Measurements from ENCODE around the gene TPGS1.
A peak's percentile ranks its signal among the peaks of the same experiment; 100 is the strongest.

TPGS1 gene

DNA sequence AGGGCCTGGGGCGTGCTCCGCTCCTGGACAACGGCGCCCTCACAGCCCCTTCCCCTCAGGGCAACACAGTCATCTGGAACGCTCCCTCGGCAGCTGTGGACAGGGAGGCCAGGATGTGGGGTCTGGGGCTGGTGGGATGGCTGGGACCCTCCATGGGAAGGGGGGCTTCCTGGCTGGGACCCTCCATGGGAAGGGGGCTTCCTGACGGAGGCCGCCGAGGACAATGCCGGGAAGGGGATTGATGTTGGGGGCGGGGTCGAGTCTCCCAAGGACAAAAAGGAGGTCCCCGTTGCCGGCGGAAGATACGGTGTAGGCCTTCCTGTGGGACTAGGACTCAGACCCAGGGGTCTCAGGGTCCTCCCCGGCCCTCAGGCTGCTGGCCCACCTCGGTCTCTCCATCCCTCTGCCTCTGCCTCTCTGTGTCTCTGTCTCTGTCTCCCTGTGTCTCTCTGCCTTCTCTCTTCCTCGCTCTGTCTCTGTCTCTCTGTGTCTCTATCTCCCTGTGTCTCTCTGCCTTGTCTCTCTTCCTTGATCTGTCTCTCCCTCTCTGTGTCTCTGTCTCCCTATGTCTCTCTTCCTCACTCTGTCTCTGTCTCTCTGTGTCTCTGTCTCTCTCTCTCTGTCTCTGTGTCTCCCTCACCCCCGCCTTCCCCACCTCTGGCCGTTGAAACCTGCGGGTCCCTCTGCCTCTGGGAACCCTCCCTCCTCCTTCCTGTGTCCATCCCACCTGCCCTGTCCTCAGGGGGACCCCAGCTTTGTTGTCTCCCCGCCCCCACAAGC, 13.7 kb upstream of the TPGS1 start:
- DNase-seq (ENCODE audit: extremely low spot score, insufficient read length, low read depth), result no peak
- FAIRE-seq, result no peak

- no peak for FAIRE-seq
- DNase-seq (ENCODE audit: extremely low spot score, insufficient read length, low read depth), result no peak
These were observed 12.9 kb upstream of the TPGS1 start for GRCh38 chr19:494171-495080.

GRCh38 chr19:495081-495401, 12.3 kb upstream of the TPGS1 start:
- DNase-seq (ENCODE audit: extremely low spot score, insufficient read length, low read depth) (no peak), FAIRE-seq (no peak)

DNA sequence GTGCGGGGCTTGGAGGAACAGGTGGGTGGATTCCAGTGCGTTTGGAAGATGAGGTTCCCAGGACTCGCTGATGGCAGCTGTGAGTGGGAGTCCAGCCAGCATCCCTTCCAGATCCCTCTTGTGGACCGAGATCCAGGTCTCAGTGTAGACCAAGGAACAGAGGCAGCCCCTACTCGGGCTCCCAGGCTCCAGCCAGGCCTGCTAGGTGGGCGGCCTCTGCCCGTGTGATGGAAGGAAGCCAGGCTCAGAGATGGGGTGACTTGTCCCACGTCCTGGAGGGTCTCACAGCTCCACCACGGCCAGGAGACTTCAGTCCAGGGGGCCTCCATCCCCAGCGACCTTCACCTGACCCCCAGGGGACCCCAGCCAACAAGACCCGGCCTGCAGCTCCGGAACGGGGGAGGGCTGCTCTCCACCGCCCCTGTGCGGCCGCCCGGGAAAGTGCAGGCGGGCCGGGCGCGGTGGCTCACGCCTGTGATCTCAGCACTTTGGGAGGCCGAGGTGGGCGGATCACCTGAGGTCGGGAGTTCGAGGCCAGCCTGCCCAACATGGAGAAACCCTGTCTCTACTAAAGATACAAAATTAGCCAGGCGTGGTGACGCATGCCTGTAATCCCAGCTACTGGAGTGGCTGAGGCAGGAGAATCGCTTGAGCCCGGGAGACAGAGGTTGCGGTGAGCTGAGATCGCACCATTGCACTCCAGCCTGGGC, 11.7 kb upstream of the TPGS1 start:
- no peak for FAIRE-seq
- DNase-seq (ENCODE audit: extremely low spot score, insufficient read length, low read depth), result no peak

GRCh38 chr19:496112-496665, 11.1 kb upstream of the TPGS1 start, which contains the start of gene MADCAM1:
Gene MADCAM1, plus strand, starts transcription at chr19:496486. Its CDS starts 14 bp downstream, at chr19:496500.
- DNase-seq (ENCODE audit: extremely low spot score, insufficient read length, low read depth) (no peak), FAIRE-seq (no peak)

- no peak for DNase-seq (ENCODE audit: extremely low spot score, insufficient read length, low read depth)
- FAIRE-seq, result no peak
These were observed 10.3 kb upstream of the TPGS1 start for GRCh38 chr19:496986-497385.

GRCh38 chr19:497491-497868, 9.8 kb upstream of the TPGS1 start:
- FAIRE-seq, result no peak

DNA sequence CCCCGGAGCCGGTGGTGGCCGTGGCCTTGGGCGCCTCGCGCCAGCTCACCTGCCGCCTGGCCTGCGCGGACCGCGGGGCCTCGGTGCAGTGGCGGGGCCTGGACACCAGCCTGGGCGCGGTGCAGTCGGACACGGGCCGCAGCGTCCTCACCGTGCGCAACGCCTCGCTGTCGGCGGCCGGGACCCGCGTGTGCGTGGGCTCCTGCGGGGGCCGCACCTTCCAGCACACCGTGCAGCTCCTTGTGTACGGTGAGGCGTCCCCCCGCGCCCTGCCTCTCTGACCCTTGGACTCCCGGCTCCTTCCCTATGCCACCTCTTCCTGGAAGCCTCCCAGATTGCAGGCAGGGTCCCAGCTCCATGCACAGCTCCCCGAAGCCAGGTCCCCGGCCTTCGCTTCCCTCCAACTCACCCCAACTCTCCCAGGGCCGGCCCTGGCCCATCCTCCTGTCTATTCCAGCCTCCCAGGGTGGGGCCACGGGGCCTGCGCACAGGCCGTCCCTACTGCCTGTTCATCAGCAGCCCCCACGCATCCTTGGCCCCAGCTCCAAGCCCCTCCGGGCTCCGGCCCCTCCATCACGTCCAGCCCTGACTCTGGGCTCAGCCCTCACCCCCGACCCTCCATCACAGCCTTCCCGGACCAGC, 9.3 kb upstream of the TPGS1 start:
- DNase-seq (ENCODE audit: extremely low spot score, insufficient read length, low read depth) (no peak), FAIRE-seq (no peak)

More at GRCh38 chr19:497491-497868, 9.8 kb upstream of the TPGS1 start:
- DNase-seq (ENCODE audit: extremely low spot score, insufficient read length, low read depth), result no peak

GRCh38 chr19:498511-498891, 8.8 kb upstream of the TPGS1 start:
- DNase-seq (ENCODE audit: extremely low spot score, insufficient read length, low read depth), result no peak
- FAIRE-seq, result no peak

- no peak for FAIRE-seq
- DNase-seq (ENCODE audit: extremely low spot score, insufficient read length, low read depth), result no peak
These were observed 8.2 kb upstream of the TPGS1 start for GRCh38 chr19:498977-499623.

- FAIRE-seq (no peak), DNase-seq (ENCODE audit: extremely low spot score, insufficient read length, low read depth) (no peak)
These were observed 5.7 kb upstream of the TPGS1 start for GRCh38 chr19:501646-502045.

DNA sequence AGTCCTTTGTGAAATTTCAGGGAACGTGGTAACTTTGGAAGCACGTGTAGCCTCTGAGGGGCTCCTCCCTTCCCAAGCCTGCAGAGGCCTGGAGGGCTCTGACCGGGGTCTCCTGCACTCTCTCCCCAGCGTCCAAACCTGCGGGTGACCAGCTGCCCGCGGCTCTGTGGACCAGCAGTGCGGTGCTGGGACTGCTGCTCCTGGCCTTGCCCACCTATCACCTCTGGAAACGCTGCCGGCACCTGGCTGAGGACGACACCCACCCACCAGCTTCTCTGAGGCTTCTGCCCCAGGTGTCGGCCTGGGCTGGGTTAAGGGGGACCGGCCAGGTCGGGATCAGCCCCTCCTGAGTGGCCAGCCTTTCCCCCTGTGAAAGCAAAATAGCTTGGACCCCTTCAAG, 2.7 kb upstream of the TPGS1 start:
- DNase-seq (ENCODE audit: extremely low spot score, insufficient read length, low read depth) (no peak), FAIRE-seq (no peak)

DNA sequence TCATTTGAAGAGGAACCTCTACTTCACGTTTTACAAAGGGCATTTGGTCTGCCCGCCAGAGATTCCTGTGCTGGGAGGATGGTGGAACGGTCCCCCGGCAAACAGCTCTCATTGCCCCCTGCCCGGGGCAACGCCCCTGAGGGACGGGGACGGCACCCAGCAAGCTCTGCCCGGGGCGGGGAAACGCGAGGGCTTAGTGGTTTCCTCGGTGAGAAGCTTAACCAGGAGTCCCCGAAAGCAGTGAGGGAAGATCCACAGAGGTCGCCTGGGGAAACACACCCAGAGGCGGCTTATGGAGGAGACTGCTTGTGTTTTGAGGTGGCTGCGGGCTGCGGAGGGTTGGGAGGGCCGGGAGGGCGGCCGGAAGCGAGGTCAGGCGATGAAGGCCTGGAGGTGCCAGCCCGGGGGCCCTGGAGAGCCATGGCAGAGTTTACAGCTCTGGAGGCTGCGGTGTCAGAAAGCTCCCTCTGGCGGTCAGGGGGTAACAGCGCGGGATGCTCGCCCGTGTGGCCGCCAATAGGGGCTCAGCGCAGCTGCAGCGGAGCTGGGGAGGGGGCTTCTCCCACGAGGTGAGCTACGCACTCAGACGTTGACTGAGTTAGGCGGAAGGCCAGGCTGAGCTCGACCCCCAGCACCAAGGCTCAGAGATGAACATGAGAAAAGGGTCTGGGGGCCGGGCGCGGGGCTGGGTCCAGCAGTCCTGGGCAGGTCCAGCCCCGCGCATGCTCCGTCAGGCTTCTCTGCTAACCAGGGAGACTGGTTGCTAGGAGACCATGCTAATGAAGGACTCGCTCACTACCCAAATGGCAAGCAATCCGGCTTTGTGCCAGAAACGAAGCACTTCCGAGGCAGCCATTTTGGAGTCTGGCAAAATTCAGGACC, 652 bp upstream of the TPGS1 start:
- DNase-seq (ENCODE audit: extremely low spot score, insufficient read length, low read depth) (peak; percentile 96), FAIRE-seq (peak; percentile 98)

DNA sequence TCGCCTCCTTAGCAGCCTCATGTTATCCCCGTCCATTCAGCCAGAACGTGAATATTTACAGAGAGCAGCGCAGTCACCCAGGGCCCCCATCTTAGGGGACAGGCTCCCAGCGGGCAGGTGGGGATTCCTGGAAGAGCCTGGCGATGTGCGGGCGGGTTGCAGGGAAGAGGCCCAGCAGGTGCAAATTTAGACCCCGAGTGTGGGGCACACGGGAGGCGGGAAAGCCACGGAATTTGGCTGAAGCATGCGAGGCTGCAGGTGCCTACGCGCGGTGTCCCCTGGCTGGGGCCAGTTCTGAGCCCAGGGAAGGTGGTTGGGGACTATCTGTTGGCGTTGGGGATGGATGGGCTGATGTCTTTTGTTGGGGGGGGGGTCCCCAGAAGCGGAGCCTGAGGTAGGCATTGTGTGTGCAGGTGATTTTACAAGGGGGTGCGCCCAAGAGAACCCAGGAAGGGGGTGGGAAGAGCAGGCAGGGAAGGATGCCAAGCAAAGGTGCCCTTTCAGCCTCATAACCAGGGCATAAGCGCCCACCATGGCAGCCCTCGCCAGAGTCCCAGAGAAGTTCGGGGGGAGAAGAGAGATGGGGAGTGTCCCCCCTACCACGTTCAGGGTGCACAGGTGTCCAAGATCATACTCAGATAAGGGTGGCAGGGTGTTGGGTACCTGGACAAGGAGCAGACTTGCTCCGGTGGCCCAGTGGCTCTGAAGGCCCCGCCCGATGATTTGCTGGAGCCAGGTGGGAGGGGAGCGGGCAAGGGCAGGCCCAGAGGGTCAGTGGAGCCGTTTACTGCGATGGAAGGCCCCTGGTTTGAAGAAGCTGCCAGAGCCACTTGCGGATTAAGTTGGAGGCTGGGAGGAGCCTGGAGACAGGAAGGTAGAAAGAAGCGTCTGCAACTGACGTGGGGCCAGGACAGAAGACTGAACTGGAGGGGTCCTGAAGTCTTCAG, 1.2 kb downstream of the TPGS1 start:
- no peak for DNase-seq (ENCODE audit: extremely low spot score, insufficient read length, low read depth)
- no peak for FAIRE-seq

DNA sequence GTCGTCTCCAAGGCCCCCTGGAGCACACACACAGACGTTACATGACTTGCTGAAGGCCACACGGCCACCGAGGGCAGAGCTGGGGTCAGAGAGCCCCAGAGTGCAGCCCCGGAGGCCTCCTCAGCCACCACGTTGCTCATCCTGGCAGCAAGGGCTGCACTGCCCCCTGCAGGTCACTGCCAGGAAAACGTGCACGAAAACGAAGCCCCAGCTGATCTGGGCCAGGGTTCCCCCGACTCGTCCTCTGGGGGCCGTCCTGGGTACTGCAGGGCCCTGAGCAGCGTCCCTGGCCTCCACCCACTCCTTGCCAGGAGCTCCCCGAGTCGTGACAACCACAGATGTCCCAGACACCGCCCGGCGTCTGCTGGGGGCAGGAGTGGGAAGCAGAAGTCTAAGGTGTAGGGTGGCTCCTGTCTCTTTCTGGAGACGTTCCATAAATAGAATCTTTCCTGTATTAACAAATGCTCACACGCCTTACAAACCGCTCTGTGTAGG, 3.4 kb downstream of the TPGS1 start:
- FAIRE-seq (peak; percentile 91), DNase-seq (ENCODE audit: extremely low spot score, insufficient read length, low read depth) (peak; percentile 63)

- FAIRE-seq, result peak; percentile 70
- no peak for DNase-seq (ENCODE audit: extremely low spot score, insufficient read length, low read depth)
These were observed 4.0 kb downstream of the TPGS1 start for GRCh38 chr19:511101-511851.
